H54 (cell line): ENCODE measurements around the gene SYT15.

Experiments used
- DNase-seq: peaks from one replicate; pipeline ENCODE4 v3.0.0; 2011; ENCODE audit warnings: low spot score, mixed read lengths; ENCODE audit not compliant: insufficient read length
- FAIRE-seq: peaks from 3 replicates; lab custom pipeline; 2011; peaks lifted over from hg19 to GRCh38; lab: Jason Lieb, UNC
- POLR2A ChIP-seq: IDR thresholded peaks from 2 replicates; pipeline ENCODE4 v1.6.1; 2011; ENCODE audit warnings: low read depth, mild to moderate bottlenecking, low read length

Gene SYT15

GRCh38 chr10:46541017-46541661, 37.8 kb upstream of the SYT15 start:
- FAIRE-seq (no peak), DNase-seq (no peak)
- TF ChIP-seq POLR2A = no peak

GRCh38 chr10:46541735-46542566, 37.0 kb upstream of the SYT15 start:
- DNase-seq (no peak), FAIRE-seq (no peak)
- TF ChIP-seq POLR2A = no peak

- no peak for TF ChIP-seq POLR2A
- FAIRE-seq = no peak
- no peak for DNase-seq
Observed at GRCh38 chr10:46542567-46543465, 36.1 kb upstream of the SYT15 start.

- TF ChIP-seq POLR2A = no peak
- DNase-seq (no peak), FAIRE-seq (no peak)
Observed at GRCh38 chr10:46543466-46544377, 35.2 kb upstream of the SYT15 start.

- DNase-seq = peak; percentile 76
- no peak for FAIRE-seq
- TF ChIP-seq POLR2A = no peak
Observed at GRCh38 chr10:46544989-46545791, 33.7 kb upstream of the SYT15 start.

- no peak for FAIRE-seq
- DNase-seq = no peak
- no peak for TF ChIP-seq POLR2A
Observed at GRCh38 chr10:46545861-46546590, 32.9 kb upstream of the SYT15 start.

GRCh38 chr10:46546591-46547540, 32.1 kb upstream of the SYT15 start:
- FAIRE-seq = no peak
- DNase-seq = no peak
- no peak for TF ChIP-seq POLR2A

- TF ChIP-seq POLR2A = no peak
- no peak for FAIRE-seq
- DNase-seq = no peak
Observed at GRCh38 chr10:46547541-46548497, 31.1 kb upstream of the SYT15 start.

GRCh38 chr10:46548498-46549090, 30.3 kb upstream of the SYT15 start:
- DNase-seq (peak; percentile 66), FAIRE-seq (no peak)
- no peak for TF ChIP-seq POLR2A
